ENCODE results near the gene POLR2E. TPM values are rescaled to one million over a fixed set of nuclear protein-coding genes. Genes with fewer than 3 reads are reported as not detected.
A peak's percentile ranks its signal among the peaks of the same experiment; 100 is the strongest.

Gene POLR2E
- total RNA-seq, 1 donor from 2014 or later = 173 TPM

GRCh38 chr19:1093811-1094553, 1.2 kb downstream of the POLR2E start:
- CTCF ChIA-PET = interaction anchor here (0.7 kb wide), 1 partner anchor 29 kb away, joined by 5 read pairs; no protein-coding TSS in a partner anchor
- Mint-ChIP-seq H3K27me3 (no peaks in the 10 kb centered on the region), H3K4me3 (peak overlapping the region; percentile 90), H3K4me1 (peaks cover 38% of the 10 kb centered on the region), H3K9me3 (no peaks in the 10 kb centered on the region), H3K36me3 (ENCODE audit: low read depth) (peaks cover 23% of the 10 kb centered on the region), H3K27ac (peak overlapping the region; percentile 84)
- no peak for ATAC-seq (ENCODE audit: low read depth)
- POLR2A ChIA-PET = interaction anchor here (0.5 to 2.9 kb wide), 11 partner anchors 9 to 343 kb away, joined by 3 to 48 read pairs (median 3); partner anchors contain the start of genes ARHGAP45, CIRBP and RNU6-2
- no peak for DNase-seq
- intact Hi-C loops (cut with micrococcal nuclease) = loop anchor here (2.0 kb wide), 1 partner anchor 55 kb away; no protein-coding TSS in a partner anchor
- TF ChIP-seq, protein P1, sequence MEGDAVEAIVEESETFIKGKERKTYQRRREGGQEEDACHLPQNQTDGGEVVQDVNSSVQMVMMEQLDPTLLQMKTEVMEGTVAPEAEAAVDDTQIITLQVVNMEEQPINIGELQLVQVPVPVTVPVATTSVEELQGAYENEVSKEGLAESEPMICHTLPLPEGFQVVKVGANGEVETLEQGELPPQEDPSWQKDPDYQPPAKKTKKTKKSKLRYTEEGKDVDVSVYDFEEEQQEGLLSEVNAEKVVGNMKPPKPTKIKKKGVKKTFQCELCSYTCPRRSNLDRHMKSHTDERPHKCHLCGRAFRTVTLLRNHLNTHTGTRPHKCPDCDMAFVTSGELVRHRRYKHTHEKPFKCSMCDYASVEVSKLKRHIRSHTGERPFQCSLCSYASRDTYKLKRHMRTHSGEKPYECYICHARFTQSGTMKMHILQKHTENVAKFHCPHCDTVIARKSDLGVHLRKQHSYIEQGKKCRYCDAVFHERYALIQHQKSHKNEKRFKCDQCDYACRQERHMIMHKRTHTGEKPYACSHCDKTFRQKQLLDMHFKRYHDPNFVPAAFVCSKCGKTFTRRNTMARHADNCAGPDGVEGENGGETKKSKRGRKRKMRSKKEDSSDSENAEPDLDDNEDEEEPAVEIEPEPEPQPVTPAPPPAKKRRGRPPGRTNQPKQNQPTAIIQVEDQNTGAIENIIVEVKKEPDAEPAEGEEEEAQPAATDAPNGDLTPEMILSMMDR (IDR thresholded peaks at IDR 0.05) = no peak

DNA sequence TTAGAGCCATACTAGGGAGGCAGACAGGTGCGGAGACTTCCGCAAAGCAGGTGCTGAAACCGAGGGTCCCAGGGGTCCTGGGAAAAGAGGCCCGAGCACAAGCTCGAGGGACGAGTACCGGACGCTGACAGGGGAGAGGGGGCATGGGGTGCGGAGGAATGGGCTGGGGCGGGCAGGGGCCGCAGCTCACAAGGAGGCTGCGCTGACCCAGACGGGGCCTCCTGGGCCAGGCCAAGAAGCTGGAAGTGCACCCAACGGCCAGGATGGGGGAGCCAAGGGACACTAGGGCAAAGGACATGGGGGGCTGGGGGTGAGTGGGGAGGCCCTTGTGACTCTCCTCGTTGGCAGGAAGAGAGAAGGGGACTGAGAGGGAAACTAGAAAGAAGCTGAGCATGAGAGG, 1.8 kb downstream of the POLR2E start:
- Mint-ChIP-seq H3K36me3 (ENCODE audit: low read depth) (peaks cover 27% of the 10 kb centered on the region), H3K4me3 (peak overlapping the region; percentile 90), H3K27me3 (no peaks in the 10 kb centered on the region), H3K27ac (peak overlapping the region; percentile 50), H3K9me3 (no peaks in the 10 kb centered on the region), H3K4me1 (peaks cover 40% of the 10 kb centered on the region)
- DNase-seq = no peak
- ChIA-PET POLR2A (interaction anchor here (0.6 to 2.9 kb wide), 8 partner anchors 8 to 176 kb away, joined by 3 to 48 read pairs (median 4); partner anchors contain the start of gene CIRBP), CTCF (no interaction called here)
- no peak for ATAC-seq (ENCODE audit: low read depth)
- TF ChIP-seq, protein P1 (IDR thresholded peaks at IDR 0.05) = no peak
- intact Hi-C loops (cut with micrococcal nuclease) = no loop called here

DNA sequence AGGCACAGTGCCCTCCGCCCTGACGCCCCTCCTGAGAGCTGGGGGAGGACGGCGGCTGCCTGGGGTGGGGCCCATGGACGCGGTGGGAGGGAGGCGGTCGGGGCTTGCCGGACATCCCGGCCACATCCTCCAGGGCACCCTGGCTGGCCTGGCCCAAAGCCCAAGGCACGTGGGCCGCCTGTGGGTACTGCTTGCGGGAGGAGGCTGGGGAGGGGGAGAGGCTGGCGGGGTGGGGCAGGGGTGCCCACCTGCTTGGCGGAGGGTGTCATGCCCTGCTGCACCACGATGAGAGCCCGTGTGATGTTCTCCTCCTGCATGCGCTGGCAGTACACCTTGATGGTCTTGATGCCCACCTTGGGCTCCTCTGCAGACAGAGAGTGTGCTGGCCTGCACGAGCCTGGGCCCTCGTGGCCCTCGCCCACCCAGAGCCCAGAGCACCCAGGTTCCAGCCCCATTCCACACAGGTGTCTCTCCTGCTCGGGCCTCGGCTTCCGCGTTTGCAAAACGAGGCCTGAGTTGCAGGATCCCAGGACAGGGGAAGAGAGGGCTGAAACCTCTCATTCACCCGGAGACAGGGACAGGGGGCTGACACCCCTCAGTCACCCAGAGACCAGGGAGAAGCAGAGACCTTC, 3.5 kb downstream of the POLR2E start:
- intact Hi-C loops (cut with micrococcal nuclease) = no loop called here
- POLR2A ChIA-PET = interaction anchor here (0.9 to 10.8 kb wide), 2 partner anchors 16 to 56 kb away, joined by 3 to 184 read pairs; no protein-coding TSS in a partner anchor
- H3K4me1 Mint-ChIP-seq = peaks cover 53% of the 10 kb centered on the region
- no peaks in the 10 kb centered on the region for H3K9me3 Mint-ChIP-seq
- no peak for ATAC-seq (ENCODE audit: low read depth)
- H3K27ac Mint-ChIP-seq = no peak overlapping the region
- no peak overlapping the region for H3K4me3 Mint-ChIP-seq
- H3K36me3 Mint-ChIP-seq (ENCODE audit: low read depth) = peaks cover 36% of the 10 kb centered on the region
- CTCF ChIA-PET = no interaction called here
- no peak for DNase-seq
- no peaks in the 10 kb centered on the region for H3K27me3 Mint-ChIP-seq
- TF ChIP-seq, protein P1 (IDR thresholded peaks at IDR 0.05) = no peak

DNA sequence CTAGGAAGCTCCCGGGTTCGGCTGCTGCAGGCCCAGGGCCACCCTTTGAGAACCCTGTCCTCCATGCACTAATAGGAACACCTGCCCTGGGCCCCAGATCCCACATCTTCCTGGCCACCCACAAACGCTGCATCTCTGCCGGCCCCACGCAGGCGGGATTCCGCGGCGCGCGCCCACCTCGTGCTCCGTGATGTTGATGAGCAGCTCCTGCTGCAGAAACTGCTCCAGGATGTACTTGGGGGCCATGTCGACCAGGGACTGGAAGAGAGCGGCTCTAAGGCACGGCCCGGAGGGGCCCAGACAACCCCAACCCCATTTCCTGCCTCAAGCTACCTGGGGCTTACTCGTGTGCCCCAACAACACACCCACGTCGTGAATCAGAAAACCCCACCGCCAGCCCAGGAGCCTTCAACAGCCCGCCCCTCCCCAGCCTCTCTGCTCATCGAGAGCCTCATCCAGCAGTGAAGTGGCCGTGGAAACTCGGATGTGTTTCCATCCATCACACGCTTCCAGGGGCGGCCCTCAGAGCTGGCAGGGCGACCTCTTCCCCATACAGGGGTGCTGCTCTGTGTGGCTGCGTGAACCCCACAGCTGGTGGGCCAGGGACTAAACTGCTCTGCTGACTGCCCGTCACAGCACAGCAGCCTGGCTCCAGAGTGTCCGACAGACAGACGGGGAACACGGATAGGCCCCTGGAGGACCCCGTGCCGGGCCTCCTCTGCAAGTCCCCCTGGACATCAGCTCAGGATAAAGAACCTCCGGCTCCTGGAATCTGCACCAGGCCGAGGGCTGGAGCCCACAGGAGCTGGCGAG, 4.2 kb downstream of the POLR2E start:
- peaks cover 56% of the 10 kb centered on the region for H3K4me1 Mint-ChIP-seq
- TF ChIP-seq, protein P1 (IDR thresholded peaks at IDR 0.05) = no peak
- no peak for ATAC-seq (ENCODE audit: low read depth)
- peaks cover 42% of the 10 kb centered on the region for H3K36me3 Mint-ChIP-seq (ENCODE audit: low read depth)
- no peaks in the 10 kb centered on the region for H3K27me3 Mint-ChIP-seq
- H3K4me3 Mint-ChIP-seq = no peak overlapping the region
- intact Hi-C loops (cut with micrococcal nuclease) = no loop called here
- no peak for DNase-seq
- no peak overlapping the region for H3K27ac Mint-ChIP-seq
- CTCF ChIA-PET = interaction anchor here (1.2 kb wide), 1 partner anchor 26 kb away, joined by 3 read pairs; no protein-coding TSS in a partner anchor
- H3K9me3 Mint-ChIP-seq = no peaks in the 10 kb centered on the region
- POLR2A ChIA-PET = interaction anchor here (0.5 to 10.8 kb wide), 8 partner anchors 15 to 112 kb away, joined by 3 to 184 read pairs (median 6); partner anchors contain the start of genes ABCA7 and ARHGAP45
